MG63 (cell line): Measurements from ENCODE around the gene ZW10. TPM values are rescaled to one million over a fixed set of nuclear protein-coding genes. Genes with fewer than 3 reads are reported as not detected.

Experiments
- DNase-seq: peaks from one replicate; pipeline ENCODE4 v3.0.0-alpha.2; 2020
- H3K27me3 ChIP-seq: fragments of 250-450 bp; sonication (Bioruptor Pico); 2 replicates; pipeline ENCODE4 v1.5.1; 2020; ENCODE audit warnings: mild to moderate bottlenecking, moderate library complexity
- H3K36me3 ChIP-seq: fragments of 250-450 bp; sonication (Bioruptor Pico); 2 replicates; pipeline ENCODE4 v1.5.1; 2020; ENCODE audit warnings: mild to moderate bottlenecking, moderate library complexity
- H3K4me3 ChIP-seq: fragments of 250-450 bp; sonication (Bioruptor Pico); 2 replicates; pipeline ENCODE4 v1.5.1; 2020; ENCODE audit warnings: mild to moderate bottlenecking, moderate library complexity
- H3K9me3 ChIP-seq: fragments of 250-450 bp; sonication (Bioruptor Pico); 2 replicates; pipeline ENCODE4 v1.5.1; 2020; ENCODE audit warnings: mild to moderate bottlenecking, moderate library complexity
- total RNA-seq: library from RNA; depleted of rRNA; stranded (reverse); fragments of >200 nt; shearing (Covaris generic); gene quantifications from 2 replicates; pipeline ENCODE4 v1.2.3, GENCODE V29; 2014; ENCODE audit warnings: low replicate concordance; rRNA removed

ZW10 gene
- total RNA-seq, 1 experiment from 2014 or later: 23.4 TPM

- Histone ChIP-seq H3K4me3 (no peak overlapping the region), H3K36me3 (no peaks in the 10 kb centered on the region), H3K9me3 (no peaks in the 10 kb centered on the region), H3K27me3 (no peaks in the 10 kb centered on the region)
- no peak for DNase-seq
Observed at GRCh38 chr11:113689768-113690618, 83.5 kb downstream of the ZW10 start.

GRCh38 chr11:113685654-113686359, 87.7 kb downstream of the ZW10 start:
- Histone ChIP-seq H3K36me3 (no peaks in the 10 kb centered on the region), H3K27me3 (no peaks in the 10 kb centered on the region), H3K4me3 (no peak overlapping the region), H3K9me3 (no peaks in the 10 kb centered on the region)
- no peak for DNase-seq

DNA sequence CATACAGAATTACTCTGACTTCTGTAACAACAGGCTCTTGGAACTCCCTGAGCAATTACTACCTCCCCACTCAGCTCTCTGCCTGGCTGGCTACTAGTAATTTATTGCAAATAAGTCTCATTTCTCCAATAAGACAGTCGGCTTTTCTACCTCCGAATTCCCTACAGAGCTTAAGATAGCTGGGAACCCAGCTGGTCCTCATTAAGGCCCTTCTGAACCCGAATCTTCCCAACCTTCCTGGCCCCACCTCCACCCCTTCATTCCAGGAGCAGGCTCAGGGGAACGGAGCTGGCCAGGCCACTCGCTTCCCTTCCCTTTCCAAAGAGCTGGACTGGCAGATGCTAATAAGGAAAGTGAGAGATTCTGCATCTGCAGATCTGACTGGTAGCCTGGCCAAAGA, 89.0 kb downstream of the ZW10 start:
- Histone ChIP-seq H3K27me3 (no peaks in the 10 kb centered on the region), H3K4me3 (no peak overlapping the region), H3K36me3 (no peaks in the 10 kb centered on the region), H3K9me3 (no peaks in the 10 kb centered on the region)
- DNase-seq: no peak

DNA sequence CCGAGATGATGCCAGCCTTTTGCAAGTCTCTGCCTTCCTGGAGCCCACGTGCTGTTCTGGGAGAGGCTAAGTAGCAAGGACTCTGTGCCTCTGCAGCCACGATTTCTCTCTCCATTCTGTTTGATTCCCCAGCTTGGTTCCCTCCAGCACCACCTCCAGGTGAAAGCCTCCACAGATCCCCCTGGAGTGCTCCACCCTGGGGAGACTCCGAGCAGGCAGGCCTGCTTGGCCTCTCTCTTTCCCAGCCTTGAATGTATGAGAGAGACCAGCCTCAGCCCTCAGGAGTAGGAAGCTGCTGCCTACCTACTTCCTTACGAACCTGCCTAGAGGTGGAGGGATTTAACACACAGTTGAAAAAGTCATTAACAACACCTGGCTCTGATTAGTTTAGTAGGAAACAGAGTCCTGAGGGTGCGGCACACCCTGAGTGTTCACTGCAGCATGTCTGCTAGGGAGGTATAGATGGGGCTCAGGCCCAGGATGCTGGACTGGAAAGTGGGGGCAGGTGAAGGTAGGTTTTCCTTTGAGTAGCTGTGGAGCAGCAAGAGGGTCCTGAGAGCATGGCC, 89.9 kb downstream of the ZW10 start:
- Histone ChIP-seq H3K4me3 (no peak overlapping the region), H3K36me3 (no peaks in the 10 kb centered on the region), H3K27me3 (no peaks in the 10 kb centered on the region), H3K9me3 (no peaks in the 10 kb centered on the region)
- DNase-seq: no peak

Other genes starting within 250 kb of the ZW10 start
- gene TMPRSS5, start 67.4 kb downstream of the ZW10 start, total RNA-seq: not detected in 2 replicates
- not detected in 2 replicates for gene CLDN25, start 6.1 kb upstream of the ZW10 start, total RNA-seq
- 25.8 and 37.0 TPM in 2 replicates for gene USP28, start 101.9 kb upstream of the ZW10 start, total RNA-seq
- gene HTR3B, start 131.1 kb upstream of the ZW10 start, total RNA-seq: not detected in 2 replicates
- not detected in 2 replicates for gene HTR3A, start 201.4 kb upstream of the ZW10 start, total RNA-seq